ENCODE data around the gene PBX1. TPM values are rescaled to one million over a fixed set of nuclear protein-coding genes. Genes with fewer than 3 reads are reported as not detected.

Gene PBX1
- total RNA-seq, 2 experiments from 2014 or later, result 0.17 TPM

GRCh38 chr1:164693564-164694359 lies 134.8 kb downstream of the PBX1 start:
- CTCF ChIA-PET, result interaction anchor here (1.5 kb wide), 1 partner anchor 20 kb away, joined by 3 read pairs; no protein-coding TSS in a partner anchor

DNA sequence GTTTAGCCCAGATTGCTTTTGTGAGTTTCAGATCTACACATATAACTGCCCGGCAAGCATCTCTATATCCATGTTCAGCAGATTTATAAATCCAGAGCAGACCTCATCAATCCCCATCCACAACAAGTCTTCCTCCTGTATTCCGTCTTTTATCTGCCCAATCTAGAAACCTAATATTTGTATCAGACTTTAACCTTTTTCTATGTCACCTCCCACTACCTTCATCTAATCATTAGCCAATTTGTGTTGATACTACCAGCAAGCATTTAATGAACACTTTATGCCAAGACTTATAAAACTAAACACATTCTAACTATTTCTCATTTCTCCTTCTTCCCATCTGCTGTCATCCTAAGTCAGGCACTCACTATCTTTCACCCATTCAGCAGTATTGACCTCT lies 135.5 kb downstream of the PBX1 start:
- no peaks in the 10 kb centered on the region for H3K36me3 Mint-ChIP-seq
- intact Hi-C loops (cut with micrococcal nuclease), result no loop called here
- no peaks in the 10 kb centered on the region for H3K9me3 Mint-ChIP-seq
- DNase-seq, result no peak
- H3K27ac Mint-ChIP-seq, result no peak overlapping the region
- H3K27me3 Mint-ChIP-seq, result no peaks in the 10 kb centered on the region
- ChIA-PET CTCF (interaction anchor here (1.5 kb wide), 1 partner anchor 21 kb away, joined by 3 read pairs; no protein-coding TSS in a partner anchor), POLR2A (no interaction called here)
- no peak overlapping the region for H3K4me3 Mint-ChIP-seq
- H3K4me1 Mint-ChIP-seq (ENCODE audit: low read depth), result no peaks in the 10 kb centered on the region

More at GRCh38 chr1:164693564-164694359, 134.8 kb downstream of the PBX1 start:
- Mint-ChIP-seq H3K4me3 (no peak overlapping the region), H3K9me3 (no peaks in the 10 kb centered on the region), H3K27ac (no peak overlapping the region), H3K4me1 (ENCODE audit: low read depth) (no peaks in the 10 kb centered on the region), H3K36me3 (no peaks in the 10 kb centered on the region), H3K27me3 (no peaks in the 10 kb centered on the region)
- POLR2A ChIA-PET, result no interaction called here
- no peak for DNase-seq
- intact Hi-C loops (cut with micrococcal nuclease), result no loop called here

- Mint-ChIP-seq H3K9me3 (no peaks in the 10 kb centered on the region), H3K4me3 (no peak overlapping the region), H3K4me1 (ENCODE audit: low read depth) (no peaks in the 10 kb centered on the region), H3K27ac (no peak overlapping the region), H3K27me3 (no peaks in the 10 kb centered on the region), H3K36me3 (no peaks in the 10 kb centered on the region)
- ChIA-PET CTCF (no interaction called here), POLR2A (no interaction called here)
- intact Hi-C loops (cut with micrococcal nuclease), result no loop called here
- DNase-seq, result no peak
Measured at GRCh38 chr1:164695956-164696665, 137.1 kb downstream of the PBX1 start.

DNA sequence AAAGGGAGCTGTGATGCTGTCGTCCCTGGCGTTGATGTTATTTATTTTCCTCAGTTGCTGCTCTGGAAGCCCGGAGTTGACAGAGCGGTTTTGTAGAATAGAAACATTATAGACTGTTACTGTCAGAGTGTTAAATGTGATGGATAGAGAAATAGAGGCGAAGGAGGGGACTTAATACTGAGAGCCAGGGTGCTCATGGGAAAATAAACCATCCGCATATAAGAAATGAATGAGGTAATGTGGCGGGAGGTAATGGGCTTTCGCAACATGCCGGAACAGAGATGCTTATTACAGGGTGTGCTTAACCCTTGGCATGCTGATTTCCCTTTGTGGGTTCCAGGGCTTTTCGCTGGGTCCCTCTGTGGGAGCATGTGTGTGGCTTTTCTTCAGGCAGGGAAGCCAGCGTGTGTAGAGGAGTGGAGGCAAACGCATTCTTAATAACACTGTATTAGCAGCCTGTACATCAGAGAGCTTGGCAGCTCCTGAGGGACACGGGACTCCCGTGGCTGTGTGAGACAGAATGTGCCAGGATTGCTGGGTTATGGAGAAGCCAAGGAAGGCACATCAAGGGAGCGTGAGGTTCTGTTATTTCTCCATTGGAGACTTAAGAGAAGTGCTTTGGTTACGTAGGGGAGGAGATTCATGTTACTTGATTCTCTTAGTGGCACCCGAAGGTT lies 141.0 kb downstream of the PBX1 start:
- Mint-ChIP-seq H3K27ac (no peak overlapping the region), H3K4me1 (ENCODE audit: low read depth) (no peaks in the 10 kb centered on the region), H3K4me3 (no peak overlapping the region), H3K27me3 (no peaks in the 10 kb centered on the region), H3K36me3 (no peaks in the 10 kb centered on the region), H3K9me3 (no peaks in the 10 kb centered on the region)
- POLR2A ChIA-PET, result no interaction called here
- no peak for DNase-seq
- intact Hi-C loops (cut with micrococcal nuclease), result no loop called here
- CTCF ChIA-PET, result no interaction called here

- no peaks in the 10 kb centered on the region for H3K4me1 Mint-ChIP-seq (ENCODE audit: low read depth)
- H3K9me3 Mint-ChIP-seq, result no peaks in the 10 kb centered on the region
- ChIA-PET POLR2A (no interaction called here), CTCF (no interaction called here)
- no peak overlapping the region for H3K4me3 Mint-ChIP-seq
- intact Hi-C loops (cut with micrococcal nuclease), result no loop called here
- no peak for DNase-seq
- H3K27ac Mint-ChIP-seq, result no peak overlapping the region
- H3K27me3 Mint-ChIP-seq, result no peaks in the 10 kb centered on the region
- no peaks in the 10 kb centered on the region for H3K36me3 Mint-ChIP-seq
Measured at GRCh38 chr1:164700683-164701082, 141.7 kb downstream of the PBX1 start.

GRCh38 chr1:164701189-164701761 lies 142.3 kb downstream of the PBX1 start:
- no peaks in the 10 kb centered on the region for H3K4me1 Mint-ChIP-seq (ENCODE audit: low read depth)
- POLR2A ChIA-PET, result no interaction called here
- H3K27me3 Mint-ChIP-seq, result no peaks in the 10 kb centered on the region
- H3K4me3 Mint-ChIP-seq, result no peak overlapping the region
- intact Hi-C loops (cut with micrococcal nuclease), result no loop called here
- no peaks in the 10 kb centered on the region for H3K9me3 Mint-ChIP-seq
- no peak for DNase-seq
- no peak overlapping the region for H3K27ac Mint-ChIP-seq
- CTCF ChIA-PET, result no interaction called here
- no peaks in the 10 kb centered on the region for H3K36me3 Mint-ChIP-seq

GRCh38 chr1:164702216-164702615 lies 143.2 kb downstream of the PBX1 start:
- CTCF ChIA-PET, result no interaction called here
- no peak for DNase-seq
- Mint-ChIP-seq H3K9me3 (no peaks in the 10 kb centered on the region), H3K4me1 (ENCODE audit: low read depth) (no peaks in the 10 kb centered on the region), H3K4me3 (no peak overlapping the region), H3K27ac (no peak overlapping the region), H3K27me3 (no peaks in the 10 kb centered on the region), H3K36me3 (no peaks in the 10 kb centered on the region)
- intact Hi-C loops (cut with micrococcal nuclease), result no loop called here
- POLR2A ChIA-PET, result no interaction called here

DNA sequence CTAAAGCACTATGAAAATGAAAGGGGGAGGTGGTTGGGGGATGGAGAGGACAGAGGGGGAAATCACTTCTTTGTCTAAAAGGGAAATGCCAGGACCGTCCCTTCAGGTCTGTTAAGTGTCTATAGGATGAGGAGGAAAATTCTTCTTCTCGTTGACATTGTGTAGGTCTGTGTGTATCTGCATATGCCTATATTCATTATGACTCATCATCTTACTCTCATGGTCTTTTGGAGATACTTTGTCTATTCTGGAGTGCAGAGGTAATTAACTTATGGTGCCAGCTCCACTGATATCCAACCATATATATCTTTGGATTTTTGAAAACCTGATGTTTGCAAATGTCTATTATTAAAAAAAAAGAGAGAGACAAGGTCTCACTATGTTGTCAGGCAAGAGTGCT lies 143.7 kb downstream of the PBX1 start:
- Mint-ChIP-seq H3K4me1 (ENCODE audit: low read depth) (no peaks in the 10 kb centered on the region), H3K27ac (no peak overlapping the region), H3K27me3 (no peaks in the 10 kb centered on the region), H3K9me3 (no peaks in the 10 kb centered on the region), H3K4me3 (no peak overlapping the region), H3K36me3 (no peaks in the 10 kb centered on the region)
- POLR2A ChIA-PET, result no interaction called here
- DNase-seq, result no peak
- CTCF ChIA-PET, result no interaction called here
- intact Hi-C loops (cut with micrococcal nuclease), result no loop called here

DNA sequence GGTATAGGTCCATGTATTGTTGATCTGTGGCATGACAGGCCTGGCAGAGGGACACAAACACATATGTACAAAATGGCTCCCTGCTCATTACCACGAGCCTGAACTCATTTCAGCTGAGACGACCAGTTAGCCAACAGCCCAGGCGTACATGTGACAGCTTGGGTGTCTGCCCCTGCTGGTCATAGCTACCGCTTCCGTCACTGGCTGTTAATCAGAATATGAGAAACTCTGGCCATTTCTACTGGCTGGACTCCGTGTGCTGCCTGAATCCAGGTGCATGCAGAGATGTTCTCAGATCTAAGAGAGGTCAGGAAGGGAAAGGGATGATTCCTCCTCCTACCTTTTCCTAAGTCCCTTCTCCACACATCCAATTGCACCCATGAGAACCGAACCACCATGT lies 144.5 kb downstream of the PBX1 start:
- ChIA-PET CTCF (no interaction called here), POLR2A (no interaction called here)
- no peak overlapping the region for H3K27ac Mint-ChIP-seq
- intact Hi-C loops (cut with micrococcal nuclease), result no loop called here
- H3K4me3 Mint-ChIP-seq, result no peak overlapping the region
- no peaks in the 10 kb centered on the region for H3K36me3 Mint-ChIP-seq
- DNase-seq, result no peak
- H3K9me3 Mint-ChIP-seq, result no peaks in the 10 kb centered on the region
- no peaks in the 10 kb centered on the region for H3K4me1 Mint-ChIP-seq (ENCODE audit: low read depth)
- no peaks in the 10 kb centered on the region for H3K27me3 Mint-ChIP-seq

GRCh38 chr1:164703960-164704411 lies 145.0 kb downstream of the PBX1 start:
- no peaks in the 10 kb centered on the region for H3K4me1 Mint-ChIP-seq (ENCODE audit: low read depth)
- intact Hi-C loops (cut with micrococcal nuclease), result no loop called here
- H3K4me3 Mint-ChIP-seq, result no peak overlapping the region
- ChIA-PET POLR2A (no interaction called here), CTCF (no interaction called here)
- DNase-seq, result no peak
- no peaks in the 10 kb centered on the region for H3K36me3 Mint-ChIP-seq
- H3K9me3 Mint-ChIP-seq, result no peaks in the 10 kb centered on the region
- no peak overlapping the region for H3K27ac Mint-ChIP-seq
- no peaks in the 10 kb centered on the region for H3K27me3 Mint-ChIP-seq

- ChIA-PET POLR2A (no interaction called here), CTCF (no interaction called here)
- DNase-seq, result no peak
- H3K9me3 Mint-ChIP-seq, result no peaks in the 10 kb centered on the region
- intact Hi-C loops (cut with micrococcal nuclease), result no loop called here
- H3K27me3 Mint-ChIP-seq, result no peaks in the 10 kb centered on the region
- no peaks in the 10 kb centered on the region for H3K4me1 Mint-ChIP-seq (ENCODE audit: low read depth)
- H3K27ac Mint-ChIP-seq, result no peak overlapping the region
- no peak overlapping the region for H3K4me3 Mint-ChIP-seq
- H3K36me3 Mint-ChIP-seq, result no peaks in the 10 kb centered on the region
Measured at GRCh38 chr1:164704954-164705353, 146.0 kb downstream of the PBX1 start.

GRCh38 chr1:164706606-164706987 lies 147.6 kb downstream of the PBX1 start:
- no peaks in the 10 kb centered on the region for H3K27me3 Mint-ChIP-seq
- no peak for DNase-seq
- intact Hi-C loops (cut with micrococcal nuclease), result no loop called here
- H3K27ac Mint-ChIP-seq, result no peak overlapping the region
- POLR2A ChIA-PET, result no interaction called here
- H3K4me3 Mint-ChIP-seq, result no peak overlapping the region
- H3K36me3 Mint-ChIP-seq, result no peaks in the 10 kb centered on the region
- H3K4me1 Mint-ChIP-seq (ENCODE audit: low read depth), result no peaks in the 10 kb centered on the region
- CTCF ChIA-PET, result no interaction called here
- H3K9me3 Mint-ChIP-seq, result no peaks in the 10 kb centered on the region

All from activated CD4-positive, alpha-beta memory T cell treated with anti-CD3 and anti-CD28 coated beads for 36 hours (primary cell).